ENCODE results near the gene NPR1.

GRCh38 chr1:153635872-153636271 lies 42.6 kb upstream of the NPR1 start:
- TF ChIP-seq CBX2 (IDR thresholded peaks at IDR 0.05; ENCODE audit: borderline replicate concordance, low read depth) (no peak), CTCF (IDR thresholded peaks at IDR 0.05) (no peak), MYC (IDR thresholded peaks at IDR 0.05; ENCODE audit: borderline replicate concordance, low read length) (no peak), RCOR1 (IDR thresholded peaks at IDR 0.05; ENCODE audit: low read depth, low read length) (no peak), EP300 (IDR thresholded peaks at IDR 0.05) (no peak), ESRRA (IDR thresholded peaks at IDR 0.05; ENCODE audit: borderline replicate concordance, low read length) (no peak), MAFK (IDR thresholded peaks at IDR 0.05; ENCODE audit: partially characterized antibody) (no peak), POLR2A (IDR thresholded peaks at IDR 0.05; ENCODE audit: low read length) (no peak)
- TF ChIP-seq, protein P1, sequence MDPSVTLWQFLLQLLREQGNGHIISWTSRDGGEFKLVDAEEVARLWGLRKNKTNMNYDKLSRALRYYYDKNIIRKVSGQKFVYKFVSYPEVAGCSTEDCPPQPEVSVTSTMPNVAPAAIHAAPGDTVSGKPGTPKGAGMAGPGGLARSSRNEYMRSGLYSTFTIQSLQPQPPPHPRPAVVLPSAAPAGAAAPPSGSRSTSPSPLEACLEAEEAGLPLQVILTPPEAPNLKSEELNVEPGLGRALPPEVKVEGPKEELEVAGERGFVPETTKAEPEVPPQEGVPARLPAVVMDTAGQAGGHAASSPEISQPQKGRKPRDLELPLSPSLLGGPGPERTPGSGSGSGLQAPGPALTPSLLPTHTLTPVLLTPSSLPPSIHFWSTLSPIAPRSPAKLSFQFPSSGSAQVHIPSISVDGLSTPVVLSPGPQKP (IDR thresholded peaks at IDR 0.05; ENCODE audit: low read depth, low read length), result no peak
- TF ChIP-seq, protein P2, sequence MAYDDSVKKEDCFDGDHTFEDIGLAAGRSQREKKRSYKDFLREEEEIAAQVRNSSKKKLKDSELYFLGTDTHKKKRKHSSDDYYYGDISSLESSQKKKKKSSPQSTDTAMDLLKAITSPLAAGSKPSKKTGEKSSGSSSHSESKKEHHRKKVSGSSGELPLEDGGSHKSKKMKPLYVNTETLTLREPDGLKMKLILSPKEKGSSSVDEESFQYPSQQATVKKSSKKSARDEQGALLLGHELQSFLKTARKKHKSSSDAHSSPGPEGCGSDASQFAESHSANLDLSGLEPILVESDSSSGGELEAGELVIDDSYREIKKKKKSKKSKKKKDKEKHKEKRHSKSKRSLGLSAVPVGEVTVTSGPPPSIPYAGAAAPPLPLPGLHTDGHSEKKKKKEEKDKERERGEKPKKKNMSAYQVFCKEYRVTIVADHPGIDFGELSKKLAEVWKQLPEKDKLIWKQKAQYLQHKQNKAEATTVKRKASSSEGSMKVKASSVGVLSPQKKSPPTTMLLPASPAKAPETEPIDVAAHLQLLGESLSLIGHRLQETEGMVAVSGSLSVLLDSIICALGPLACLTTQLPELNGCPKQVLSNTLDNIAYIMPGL (CRISPR knock-in tag; IDR thresholded peaks at IDR 0.05; ENCODE audit: borderline replicate concordance), result no peak
